ENCODE measurements around the gene NUP210.

NUP210 gene

GRCh38 chr3:13408890-13409289 lies 11.2 kb downstream of the NUP210 start:
- Histone ChIP-seq H3K4me3 (ENCODE audit: insufficient read length, low read depth) (no peak overlapping the region), H3K9me3 (ENCODE audit: insufficient read depth, low read length) (peaks cover 15% of the 10 kb centered on the region; the same call in 1 of the 2 replicates), H3K4me1 (ENCODE audit: insufficient read depth, insufficient read length) (peaks cover 9% of the 10 kb centered on the region), H3K9ac (ENCODE audit: insufficient read length, low read depth) (no peak overlapping the region), H3K27me3 (ENCODE audit: insufficient read depth, insufficient read length) (no peaks in the 10 kb centered on the region), H3K36me3 (ENCODE audit: insufficient read depth, insufficient read length, low read length) (no peaks in the 10 kb centered on the region)
- no peak for DNase-seq (ENCODE audit: low read depth, low spot score)
- TF ChIP-seq ZNF274 (IDR thresholded peaks at IDR 0.05; ENCODE audit: low read depth, low read length): no peak
- no peak for TF ChIP-seq SUZ12 (IDR thresholded peaks at IDR 0.05; ENCODE audit: extremely low read depth, insufficient read depth, insufficient read length)
- TF ChIP-seq YY1 (IDR thresholded peaks at IDR 0.05; ENCODE audit: insufficient read depth, insufficient read length): no peak

- Histone ChIP-seq H3K9ac (ENCODE audit: insufficient read length, low read depth) (no peak overlapping the region), H3K4me3 (ENCODE audit: insufficient read length, low read depth) (no peak overlapping the region), H3K4me1 (ENCODE audit: insufficient read depth, insufficient read length) (peaks cover 13% of the 10 kb centered on the region), H3K9me3 (ENCODE audit: insufficient read depth, low read length) (peaks cover 15% of the 10 kb centered on the region; the same call in 1 of the 2 replicates), H3K36me3 (ENCODE audit: insufficient read depth, insufficient read length, low read length) (no peaks in the 10 kb centered on the region), H3K27me3 (ENCODE audit: insufficient read depth, insufficient read length) (no peaks in the 10 kb centered on the region)
- no peak for DNase-seq (ENCODE audit: low read depth, low spot score)
- TF ChIP-seq YY1 (IDR thresholded peaks at IDR 0.05; ENCODE audit: insufficient read depth, insufficient read length) (no peak), SUZ12 (IDR thresholded peaks at IDR 0.05; ENCODE audit: extremely low read depth, insufficient read depth, insufficient read length) (no peak), ZNF274 (IDR thresholded peaks at IDR 0.05; ENCODE audit: low read depth, low read length) (no peak)
Measured at GRCh38 chr3:13407926-13408325, 12.2 kb downstream of the NUP210 start.

- H3K9ac ChIP-seq (ENCODE audit: insufficient read length, low read depth): no peak overlapping the region
- no peak overlapping the region for H3K4me3 ChIP-seq (ENCODE audit: insufficient read length, low read depth)
- no peaks in the 10 kb centered on the region for H3K27me3 ChIP-seq (ENCODE audit: insufficient read depth, insufficient read length)
- TF ChIP-seq YY1 (IDR thresholded peaks at IDR 0.05; ENCODE audit: insufficient read depth, insufficient read length): no peak
- TF ChIP-seq ZNF274 (IDR thresholded peaks at IDR 0.05; ENCODE audit: low read depth, low read length): no peak
- no peak for TF ChIP-seq SUZ12 (IDR thresholded peaks at IDR 0.05; ENCODE audit: extremely low read depth, insufficient read depth, insufficient read length)
- peaks cover 13% of the 10 kb centered on the region for H3K4me1 ChIP-seq (ENCODE audit: insufficient read depth, insufficient read length)
- H3K36me3 ChIP-seq (ENCODE audit: insufficient read depth, insufficient read length, low read length): no peaks in the 10 kb centered on the region
- peaks cover 15% of the 10 kb centered on the region; the same call in 1 of the 2 replicates for H3K9me3 ChIP-seq (ENCODE audit: insufficient read depth, low read length)
- DNase-seq (ENCODE audit: low read depth, low spot score): no peak
Measured at GRCh38 chr3:13407475-13407874, 12.6 kb downstream of the NUP210 start.

GRCh38 chr3:13406190-13406589 lies 13.9 kb downstream of the NUP210 start:
- H3K4me1 ChIP-seq (ENCODE audit: insufficient read depth, insufficient read length): peaks cover 13% of the 10 kb centered on the region
- no peak for DNase-seq (ENCODE audit: low read depth, low spot score)
- H3K9ac ChIP-seq (ENCODE audit: insufficient read length, low read depth): no peak overlapping the region
- H3K36me3 ChIP-seq (ENCODE audit: insufficient read depth, insufficient read length, low read length): no peaks in the 10 kb centered on the region
- H3K4me3 ChIP-seq (ENCODE audit: insufficient read length, low read depth): no peak overlapping the region
- H3K27me3 ChIP-seq (ENCODE audit: insufficient read depth, insufficient read length): no peaks in the 10 kb centered on the region
- H3K9me3 ChIP-seq (ENCODE audit: insufficient read depth, low read length): peaks cover 15% of the 10 kb centered on the region; the same call in 1 of the 2 replicates
- TF ChIP-seq SUZ12 (IDR thresholded peaks at IDR 0.05; ENCODE audit: extremely low read depth, insufficient read depth, insufficient read length) (no peak), ZNF274 (IDR thresholded peaks at IDR 0.05; ENCODE audit: low read depth, low read length) (no peak), YY1 (IDR thresholded peaks at IDR 0.05; ENCODE audit: insufficient read depth, insufficient read length) (no peak)

GRCh38 chr3:13405614-13406013 lies 14.5 kb downstream of the NUP210 start:
- no peaks in the 10 kb centered on the region for H3K36me3 ChIP-seq (ENCODE audit: insufficient read depth, insufficient read length, low read length)
- H3K27me3 ChIP-seq (ENCODE audit: insufficient read depth, insufficient read length): no peaks in the 10 kb centered on the region
- H3K9me3 ChIP-seq (ENCODE audit: insufficient read depth, low read length): peaks cover 15% of the 10 kb centered on the region; the same call in 1 of the 2 replicates
- H3K4me3 ChIP-seq (ENCODE audit: insufficient read length, low read depth): no peak overlapping the region
- TF ChIP-seq YY1 (IDR thresholded peaks at IDR 0.05; ENCODE audit: insufficient read depth, insufficient read length) (no peak), ZNF274 (IDR thresholded peaks at IDR 0.05; ENCODE audit: low read depth, low read length) (no peak), SUZ12 (IDR thresholded peaks at IDR 0.05; ENCODE audit: extremely low read depth, insufficient read depth, insufficient read length) (no peak)
- peaks cover 13% of the 10 kb centered on the region for H3K4me1 ChIP-seq (ENCODE audit: insufficient read depth, insufficient read length)
- no peak overlapping the region for H3K9ac ChIP-seq (ENCODE audit: insufficient read length, low read depth)
- DNase-seq (ENCODE audit: low read depth, low spot score): no peak

- H3K9ac ChIP-seq (ENCODE audit: insufficient read length, low read depth): no peak overlapping the region
- DNase-seq (ENCODE audit: low read depth, low spot score): no peak
- TF ChIP-seq ZNF274 (IDR thresholded peaks at IDR 0.05; ENCODE audit: low read depth, low read length): no peak
- TF ChIP-seq SUZ12 (IDR thresholded peaks at IDR 0.05; ENCODE audit: extremely low read depth, insufficient read depth, insufficient read length): no peak
- TF ChIP-seq YY1 (IDR thresholded peaks at IDR 0.05; ENCODE audit: insufficient read depth, insufficient read length): no peak
Measured at GRCh38 chr3:13404626-13405452, 15.3 kb downstream of the NUP210 start.

GRCh38 chr3:13403847-13404246 lies 16.3 kb downstream of the NUP210 start:
- TF ChIP-seq YY1 (IDR thresholded peaks at IDR 0.05; ENCODE audit: insufficient read depth, insufficient read length) (no peak), ZNF274 (IDR thresholded peaks at IDR 0.05; ENCODE audit: low read depth, low read length) (no peak), SUZ12 (IDR thresholded peaks at IDR 0.05; ENCODE audit: extremely low read depth, insufficient read depth, insufficient read length) (no peak)
- H3K4me1 ChIP-seq (ENCODE audit: insufficient read depth, insufficient read length): peaks cover 13% of the 10 kb centered on the region
- no peak for DNase-seq (ENCODE audit: low read depth, low spot score)
- no peaks in the 10 kb centered on the region for H3K27me3 ChIP-seq (ENCODE audit: insufficient read depth, insufficient read length)
- H3K36me3 ChIP-seq (ENCODE audit: insufficient read depth, insufficient read length, low read length): no peaks in the 10 kb centered on the region
- no peak overlapping the region for H3K4me3 ChIP-seq (ENCODE audit: insufficient read length, low read depth)
- peak overlapping the region; percentile 58 for H3K9ac ChIP-seq (ENCODE audit: insufficient read length, low read depth)
- H3K9me3 ChIP-seq (ENCODE audit: insufficient read depth, low read length): peaks cover 13% of the 10 kb centered on the region; the same call in 1 of the 2 replicates

More at GRCh38 chr3:13404626-13405452, 15.3 kb downstream of the NUP210 start:
- Histone ChIP-seq H3K36me3 (ENCODE audit: insufficient read depth, insufficient read length, low read length) (no peaks in the 10 kb centered on the region), H3K27me3 (ENCODE audit: insufficient read depth, insufficient read length) (no peaks in the 10 kb centered on the region), H3K4me1 (ENCODE audit: insufficient read depth, insufficient read length) (peaks cover 13% of the 10 kb centered on the region), H3K9me3 (ENCODE audit: insufficient read depth, low read length) (peaks cover 15% of the 10 kb centered on the region; the same call in 1 of the 2 replicates), H3K4me3 (ENCODE audit: insufficient read length, low read depth) (no peak overlapping the region)
